OCI-LY7 (cell line): ENCODE data around the gene GPNMB. TPM values are rescaled to one million over a fixed set of nuclear protein-coding genes. Genes with fewer than 3 reads are reported as not detected.

Experiments
- BruUV-seq: library from RNA; stranded (reverse); fragments of 400-500 nt; replicated peaks from 2 replicates; lab custom pipeline; 2021; lab: Mats Ljungman, UMichigan
- CTCF ChIA-PET: fragments of 300-600 bp; sonication (Branson Sonifier 250); formaldehyde crosslinking; loops from one replicate; lab custom pipeline; 2022; ENCODE audit warnings: antibody characterized with exemption; ENCODE audit not compliant: unreplicated experiment; lab: Charles Lee
- POLR2A ChIA-PET: fragments of 300-600 bp; sonication (Branson Sonifier 250); formaldehyde crosslinking; loops from one replicate; lab custom pipeline; 2022; ENCODE audit warnings: antibody characterized with exemption; lab: Charles Lee
- DNase-seq: peaks from one replicate; pipeline ENCODE4 v3.0.0-alpha.2; 2015; ENCODE audit warnings: low spot score
- H2AFZ ChIP-seq: fragments of 200-600 bp; sonication (generic), shearing (Covaris generic); 2 replicates; pipeline ENCODE4 v1.6.1; 2014; ENCODE audit warnings: mild to moderate bottlenecking, antibody characterized with exemption, low read length, moderate library complexity
- H3K27ac ChIP-seq: fragments of 200-600 bp; sonication (generic); 2 replicates; pipeline ENCODE4 v1.5.1; 2014; ENCODE audit warnings: mixed run types, low read depth, mild to moderate bottlenecking, moderate library complexity, low read length, inconsistent platforms; ENCODE audit not compliant: poor library complexity, severe bottlenecking
- H3K36me3 ChIP-seq: fragments of 200-600 bp; sonication (generic); 2 replicates; pipeline ENCODE4 v1.6.1; 2014; ENCODE audit warnings: mild to moderate bottlenecking, antibody characterized with exemption, low read length, moderate library complexity, mixed read lengths; ENCODE audit not compliant: insufficient read depth
- H3K4me1 ChIP-seq: fragments of 200-600 bp; sonication (generic); 2 replicates; pipeline ENCODE4 v1.5.1; 2014; ENCODE audit warnings: mild to moderate bottlenecking, low read length; ENCODE audit not compliant: insufficient read depth, poor library complexity, severe bottlenecking
- H3K4me2 ChIP-seq: fragments of 200-600 bp; sonication (generic); 2 replicates; pipeline ENCODE4 v1.6.1; 2014; ENCODE audit warnings: mild to moderate bottlenecking, low read length
- H3K4me3 ChIP-seq: fragments of 200-600 bp; sonication (generic); 2 replicates; pipeline ENCODE4 v1.5.1; 2014; ENCODE audit warnings: mild to moderate bottlenecking, low read depth, low read length; ENCODE audit not compliant: poor library complexity, severe bottlenecking
- H3K79me2 ChIP-seq: fragments of 200-600 bp; sonication (generic); 2 replicates; pipeline ENCODE4 v1.6.1; 2016; ENCODE audit warnings: low read depth, mild to moderate bottlenecking, low read length, moderate library complexity, mixed read lengths; ENCODE audit not compliant: insufficient read depth
- H3K9me2 ChIP-seq: fragments of 200-600 bp; sonication (generic); 2 replicates; pipeline ENCODE4 v1.6.1; 2016; ENCODE audit warnings: mild to moderate bottlenecking, low read length, mixed read lengths; ENCODE audit not compliant: insufficient read depth
- H3K9me3 ChIP-seq: fragments of 200-600 bp; sonication (generic); 2 replicates; pipeline ENCODE4 v1.6.1; 2014; ENCODE audit warnings: mild to moderate bottlenecking, mixed run types, low read length, mixed read lengths
- H4K20me1 ChIP-seq: fragments of 200-600 bp; sonication (generic); 2 replicates; pipeline ENCODE4 v1.6.1; 2014; ENCODE audit warnings: mild to moderate bottlenecking, antibody characterized with exemption, low read length, moderate library complexity, mixed read lengths; ENCODE audit not compliant: insufficient read depth
- CTCF ChIP-seq: fragments of 200-600 bp; sonication (generic); conservative IDR thresholded peaks from 2 replicates; pipeline ENCODE4 v1.5.1; 2014; ENCODE audit warnings: mild to moderate bottlenecking, antibody characterized with exemption, low read length, moderate library complexity, mixed read lengths
- EZH2phosphoT487 ChIP-seq: fragments of 200-600 bp; sonication (generic); IDR thresholded peaks from 2 replicates; pipeline ENCODE4 v1.6.1; 2018; ENCODE audit warnings: low read depth, borderline replicate concordance, mild to moderate bottlenecking, mixed run types, antibody characterized with exemption, low read length, moderate library complexity, mixed read lengths
- intact Hi-C: fragments of 100-400 bp; cut with micrococcal nuclease; formaldehyde crosslinking; loops from one replicate; pipeline ENCODE4 v1.10.0; 2022; ENCODE audit not compliant: unreplicated experiment
- total RNA-seq, 2 experiments: library from RNA; depleted of rRNA in 1 of 2; stranded (reverse); fragments of >200 nt in 1 of 2; shearing (Covaris generic) in 1 of 2; gene quantifications; 2 replicates each; pipeline ENCODE4 v1.2.3, GENCODE V29; 2014 to 2022

GPNMB gene
- total RNA-seq, 2 experiments from 2014 or later = 1.4 to 3.5 TPM

GRCh38 chr7:23291957-23292560 is 45.5 kb downstream of the GPNMB start:
- Histone ChIP-seq H3K4me2 (no peak overlapping the region), H3K9me3 (no peaks in the 10 kb centered on the region), H2AFZ (no peak overlapping the region), H3K4me1 (no peaks in the 10 kb centered on the region), H3K79me2 (no peaks in the 10 kb centered on the region), H3K4me3 (no peak overlapping the region), H4K20me1 (no peaks in the 10 kb centered on the region), H3K36me3 (no peaks in the 10 kb centered on the region), H3K9me2 (no peaks in the 10 kb centered on the region), H3K27ac (no peak overlapping the region)
- no TSS peak for BruUV-seq
- CTCF ChIA-PET = no interaction called here
- no peak for TF ChIP-seq EZH2phosphoT487
- no peak for TF ChIP-seq CTCF
- POLR2A ChIA-PET = interaction anchor here (0.6 to 1.1 kb wide), 3 partner anchors 12 to 56 kb away, joined by 3 to 4 read pairs (median 3); no protein-coding TSS in a partner anchor
- DNase-seq = no peak
- intact Hi-C loops = no loop called here

GRCh38 chr7:23292623-23293022 is 46.0 kb downstream of the GPNMB start:
- H3K9me3 ChIP-seq = no peaks in the 10 kb centered on the region
- H3K4me3 ChIP-seq = no peak overlapping the region
- DNase-seq = no peak
- H3K4me1 ChIP-seq = no peaks in the 10 kb centered on the region
- H3K36me3 ChIP-seq = no peaks in the 10 kb centered on the region
- no peaks in the 10 kb centered on the region for H4K20me1 ChIP-seq
- intact Hi-C loops = no loop called here
- CTCF ChIA-PET = no interaction called here
- no peaks in the 10 kb centered on the region for H3K79me2 ChIP-seq
- H3K4me2 ChIP-seq = no peak overlapping the region
- no peak overlapping the region for H3K27ac ChIP-seq
- H2AFZ ChIP-seq = no peak overlapping the region
- POLR2A ChIA-PET = interaction anchor here (0.6 kb wide), 1 partner anchor 12 kb away, joined by 3 read pairs; no protein-coding TSS in a partner anchor
- BruUV-seq = no TSS peak
- no peaks in the 10 kb centered on the region for H3K9me2 ChIP-seq
- no peak for TF ChIP-seq EZH2phosphoT487

GRCh38 chr7:23293500-23294073 is 47.0 kb downstream of the GPNMB start:
- intact Hi-C loops = no loop called here
- Histone ChIP-seq H3K9me3 (no peaks in the 10 kb centered on the region), H3K36me3 (no peaks in the 10 kb centered on the region), H3K27ac (no peak overlapping the region), H3K79me2 (no peaks in the 10 kb centered on the region), H2AFZ (no peak overlapping the region), H3K9me2 (no peaks in the 10 kb centered on the region), H3K4me3 (no peak overlapping the region), H3K4me2 (no peak overlapping the region), H4K20me1 (no peaks in the 10 kb centered on the region), H3K4me1 (peaks cover under 1% of the 10 kb centered on the region)
- ChIA-PET POLR2A (no interaction called here), CTCF (interaction anchor here (1.0 kb wide), 1 partner anchor 20 kb away, joined by 3 read pairs; no protein-coding TSS in a partner anchor)
- TF ChIP-seq CTCF = no peak
- no peak for TF ChIP-seq EZH2phosphoT487
- no peak for DNase-seq
- BruUV-seq = no TSS peak
